T-cell (primary cell): ENCODE results near the gene DHRS9. TPM values are rescaled to one million over a fixed set of nuclear protein-coding genes. Genes with fewer than 3 reads are reported as not detected.

Experiments used
- ATAC-seq, 4 experiments: fragments of 200-7000 bp in 3 of 4; fragments of 150-1000 bp in 1 of 4; cut with Tn5 transposase; replicated peaks in 1 of 4; 1 replicate in 3 of 4; 2 replicates in 1 of 4; pipeline ENCODE4 v1.10.0; 2021; ENCODE audit warnings: moderate library complexity in 3 of 4, mild to moderate bottlenecking in 2 of 4, moderate number of reproducible peaks in 1 of 4
- CTCF ChIA-PET, 2 donors: fragments of 300-600 bp; sonication (Branson Sonifier 250); formaldehyde crosslinking; loops; one replicate each; lab custom pipeline; 2022; ENCODE audit warnings: antibody characterized with exemption in 2 of 2; lab: Charles Lee
- POLR2A ChIA-PET, 2 donors: fragments of 300-600 bp; sonication (Branson Sonifier 250); formaldehyde crosslinking; loops; one replicate each; lab custom pipeline; 2022; ENCODE audit warnings: antibody characterized with exemption in 2 of 2; lab: Charles Lee
- DNase-seq, 35 experiments: peaks; one replicate each; pipeline versions ENCODE4 v3.0.0 to v3.0.0-alpha.2; 2013 to 2023
- H3K27ac ChIP-seq: one replicate; pipeline ENCODE4 v1.5.1; 2013; ENCODE audit warnings: low read length
- H3K27me3 ChIP-seq, 2 experiments: replicated peaks in 1 of 2; 1 replicate in 1 of 2; 2 replicates in 1 of 2; pipeline versions ENCODE4 v1.6.1 to v1.7.0; 2013; ENCODE audit warnings: low read length in 1 of 2, mixed read lengths in 1 of 2; ENCODE audit not compliant: control insufficient read depth in 2 of 2, insufficient read depth in 2 of 2; ENCODE audit errors: extremely low read depth in 1 of 2
- H3K36me3 ChIP-seq, 2 donors: 1 replicate in 1 of 2; 2 replicates in 1 of 2; pipeline versions ENCODE4 v1.6.1 to v1.7.0; 2013; ENCODE audit warnings: low read length in 1 of 2; ENCODE audit not compliant: control insufficient read depth in 2 of 2, insufficient read depth in 1 of 2; ENCODE audit errors: extremely low read depth in 1 of 2
- H3K4me1 ChIP-seq, 2 experiments: 1 replicate in 1 of 2; 2 replicates in 1 of 2; pipeline versions ENCODE4 v1.6.1 to v1.7.0; 2013; ENCODE audit warnings: low read length in 2 of 2, mixed read lengths in 1 of 2; ENCODE audit not compliant: insufficient read depth in 2 of 2, control insufficient read depth in 1 of 2; ENCODE audit errors: extremely low read depth in 1 of 2
- H3K4me3 ChIP-seq, 2 donors: 1 replicate in 1 of 2; 2 replicates in 1 of 2; pipeline versions ENCODE4 v1.5.1 to v1.7.0; 2013; ENCODE audit warnings: mild to moderate bottlenecking in 2 of 2, low read length in 1 of 2, moderate library complexity in 1 of 2; ENCODE audit not compliant: control insufficient read depth in 1 of 2; ENCODE audit errors: extremely low read depth in 1 of 2
- H3K9me3 ChIP-seq: 2 replicates; pipeline ENCODE4 v1.7.0; 2013
- H3K27ac Mint-ChIP-seq, 2 donors: one replicate each; pipeline ENCODE4 v1.8.0; 2020 to 2021; ENCODE audit warnings: mild to moderate bottlenecking in 2 of 2, mixed read lengths in 2 of 2
- H3K27me3 Mint-ChIP-seq, 2 donors: one replicate each; pipeline ENCODE4 v1.8.0; 2021 to 2022; ENCODE audit warnings: mixed read lengths in 2 of 2
- H3K36me3 Mint-ChIP-seq: one replicate; pipeline ENCODE4 v1.8.0; 2021; ENCODE audit warnings: mixed read lengths
- H3K4me1 Mint-ChIP-seq, 3 donors: one replicate each; pipeline ENCODE4 v1.8.0; 2020 to 2022; ENCODE audit warnings: mixed read lengths in 3 of 3, mild to moderate bottlenecking in 1 of 3
- H3K4me3 Mint-ChIP-seq, 3 donors: one replicate each; pipeline ENCODE4 v1.8.0; 2020 to 2022; ENCODE audit warnings: mild to moderate bottlenecking in 3 of 3, mixed read lengths in 3 of 3, moderate library complexity in 3 of 3
- H3K9me3 Mint-ChIP-seq, 3 donors: one replicate each; pipeline ENCODE4 v1.8.0; 2020 to 2022; ENCODE audit warnings: mixed read lengths in 3 of 3
- WGBS: methylation state at CpG from one replicate; pipeline ENCODE4 v1.1.5; 2013; ENCODE audit warnings: missing lambda C conversion rate; ENCODE audit not compliant: insufficient coverage; 5-methylcytosine and 5-hydroxymethylcytosine counted together
- total RNA-seq, 35 experiments: library from RNA in 6 of 35; stranded (reverse) in 6 of 35; fragments of 120-200 nt in 1 of 35; gene quantifications; one replicate each; pipeline versions ENCODE4 v1.2.1 to v1.2.4 and lab custom pipeline; 2013 to 2026

DHRS9 gene
- total RNA-seq, 5 donors from 2014 or later (not counting 1 experiment from before 2014, with no cell fraction given): not detected

- ChIA-PET CTCF (no interaction called here), POLR2A (no interaction called here)
- WGBS: no CpG with 5 or more reads among the region's 1 CpG
- peaks cover 0 to 20% (median 18%) of the 10 kb centered on the region in 3 donors for H3K9me3 Mint-ChIP-seq
- Histone ChIP-seq H3K4me1 (no peaks in the 10 kb centered on the region), H3K4me3 (no peak overlapping the region), H3K36me3 (no peaks in the 10 kb centered on the region), H3K9me3 (no peaks in the 10 kb centered on the region), H3K27ac (no peak overlapping the region), H3K27me3 (peaks cover 0 to 3% of the 10 kb centered on the region in 2 experiments)
- no peak overlapping the region for H3K27ac Mint-ChIP-seq
- no peak for ATAC-seq
- no peak for DNase-seq
- H3K4me1 Mint-ChIP-seq: peaks cover 0 to 10% (median 5%) of the 10 kb centered on the region in 3 donors
- H3K27me3 Mint-ChIP-seq: no peaks in the 10 kb centered on the region
- H3K4me3 Mint-ChIP-seq: no peak overlapping the region
- H3K36me3 Mint-ChIP-seq: peaks cover 12% of the 10 kb centered on the region
Measured at GRCh38 chr2:169041594-169041993, 27.8 kb upstream of the DHRS9 start.

DNA sequence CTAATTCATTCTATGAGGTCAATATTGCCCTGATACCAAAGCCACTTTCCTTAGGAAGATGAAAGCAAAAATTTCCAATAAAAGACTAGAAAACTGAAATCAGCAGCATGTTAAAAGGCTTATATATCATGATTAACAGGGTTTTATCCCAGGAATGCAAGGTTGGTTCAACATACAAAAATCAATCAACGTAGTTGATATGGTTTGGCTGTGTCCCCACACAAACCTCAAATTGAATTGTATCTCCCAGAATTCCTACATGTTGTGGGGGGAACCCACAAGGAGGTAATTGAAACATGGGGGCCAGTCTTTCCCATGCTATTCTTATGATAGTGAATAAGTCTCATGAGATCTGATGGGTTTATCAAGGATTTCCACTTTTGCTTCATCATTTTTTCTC, 26.5 kb upstream of the DHRS9 start:
- Histone ChIP-seq H3K9me3 (no peaks in the 10 kb centered on the region), H3K36me3 (no peaks in the 10 kb centered on the region), H3K27ac (no peak overlapping the region), H3K27me3 (peaks cover 0 to 3% of the 10 kb centered on the region in 2 experiments), H3K4me3 (no peak overlapping the region), H3K4me1 (no peaks in the 10 kb centered on the region)
- Mint-ChIP-seq H3K36me3 (peaks cover 12% of the 10 kb centered on the region), H3K9me3 (peaks cover 0 to 20% (median 18%) of the 10 kb centered on the region in 3 donors), H3K4me1 (peaks cover 0 to 10% (median 5%) of the 10 kb centered on the region in 3 donors), H3K4me3 (no peak overlapping the region), H3K27ac (no peak overlapping the region), H3K27me3 (no peaks in the 10 kb centered on the region)
- ATAC-seq (no peak), DNase-seq (no peak)
- POLR2A ChIA-PET: no interaction called here
- CTCF ChIA-PET: no interaction called here
- no CpG with 5 or more reads among the region's 1 CpG for WGBS

- ChIA-PET CTCF (no interaction called here), POLR2A (no interaction called here)
- H3K36me3 Mint-ChIP-seq: peaks cover 12% of the 10 kb centered on the region
- no peak for DNase-seq
- H3K9me3 Mint-ChIP-seq: peaks cover 0 to 19% (median 18%) of the 10 kb centered on the region in 3 donors
- Histone ChIP-seq H3K27me3 (peaks cover 0 to 3% of the 10 kb centered on the region in 2 experiments), H3K9me3 (no peaks in the 10 kb centered on the region), H3K4me3 (no peak overlapping the region), H3K36me3 (no peaks in the 10 kb centered on the region), H3K27ac (no peak overlapping the region), H3K4me1 (no peaks in the 10 kb centered on the region)
- H3K4me3 Mint-ChIP-seq: no peak overlapping the region
- no peaks in the 10 kb centered on the region for H3K27me3 Mint-ChIP-seq
- 95% methylated on average over 3 of the region's 4 CpGs for WGBS
- H3K4me1 Mint-ChIP-seq: no peaks in the 10 kb centered on the region
- H3K27ac Mint-ChIP-seq: no peak overlapping the region
- ATAC-seq: no peak
Measured at GRCh38 chr2:169046440-169047151, 22.8 kb upstream of the DHRS9 start.

- Histone ChIP-seq H3K27me3 (peaks cover 0 to 3% of the 10 kb centered on the region in 2 experiments), H3K36me3 (no peaks in the 10 kb centered on the region), H3K9me3 (no peaks in the 10 kb centered on the region), H3K27ac (no peak overlapping the region), H3K4me3 (no peak overlapping the region), H3K4me1 (no peaks in the 10 kb centered on the region)
- no peaks in the 10 kb centered on the region for H3K27me3 Mint-ChIP-seq
- H3K27ac Mint-ChIP-seq: no peak overlapping the region
- ChIA-PET CTCF (no interaction called here), POLR2A (no interaction called here)
- peaks cover 7% of the 10 kb centered on the region for H3K36me3 Mint-ChIP-seq
- peaks cover 0 to 12% (median 11%) of the 10 kb centered on the region in 3 donors for H3K9me3 Mint-ChIP-seq
- DNase-seq (no peak), ATAC-seq (no peak)
- no peak overlapping the region for H3K4me3 Mint-ChIP-seq
- WGBS: 100% methylated on average over 2 of the region's 2 CpGs
- H3K4me1 Mint-ChIP-seq: no peaks in the 10 kb centered on the region
Measured at GRCh38 chr2:169047256-169048250, 21.8 kb upstream of the DHRS9 start.

GRCh38 chr2:169049142-169049541, 20.2 kb upstream of the DHRS9 start:
- no peaks in the 10 kb centered on the region for H3K36me3 Mint-ChIP-seq

GRCh38 chr2:169050476-169051240, 18.7 kb upstream of the DHRS9 start:
- ATAC-seq (no peak), DNase-seq (no peak)
- H3K4me3 ChIP-seq: no peak overlapping the region
- Mint-ChIP-seq H3K9me3 (peaks cover 11 to 15% (median 15%) of the 10 kb centered on the region in 3 donors), H3K27me3 (peaks cover 0 to 1% of the 10 kb centered on the region in 2 donors), H3K36me3 (peaks cover 11% of the 10 kb centered on the region), H3K4me1 (no peaks in the 10 kb centered on the region), H3K4me3 (no peak overlapping the region), H3K27ac (no peak overlapping the region)
- H3K27ac ChIP-seq: no peak overlapping the region
- CTCF ChIA-PET: no interaction called here
- peaks cover 2% of the 10 kb centered on the region for H3K9me3 ChIP-seq
- POLR2A ChIA-PET: no interaction called here
- no peaks in the 10 kb centered on the region for H3K4me1 ChIP-seq
- 100% methylated on average over 2 of the region's 5 CpGs for WGBS
- H3K36me3 ChIP-seq: no peaks in the 10 kb centered on the region
- H3K27me3 ChIP-seq: no peaks in the 10 kb centered on the region

More at GRCh38 chr2:169049142-169049541, 20.2 kb upstream of the DHRS9 start:
- ATAC-seq (no peak), DNase-seq (no peak)
- Histone ChIP-seq H3K4me1 (no peaks in the 10 kb centered on the region), H3K27ac (no peak overlapping the region), H3K9me3 (no peaks in the 10 kb centered on the region), H3K27me3 (no peaks in the 10 kb centered on the region), H3K4me3 (no peak overlapping the region), H3K36me3 (no peaks in the 10 kb centered on the region)
- H3K27ac Mint-ChIP-seq: no peak overlapping the region
- H3K4me1 Mint-ChIP-seq: no peaks in the 10 kb centered on the region
- peaks cover under 1 to 4% (median under 1%) of the 10 kb centered on the region in 3 donors for H3K9me3 Mint-ChIP-seq
- H3K4me3 Mint-ChIP-seq: no peak overlapping the region
- ChIA-PET CTCF (no interaction called here), POLR2A (no interaction called here)
- H3K27me3 Mint-ChIP-seq: no peaks in the 10 kb centered on the region
- WGBS: no CpG with 5 or more reads among the region's 3 CpGs
